Lung (tissue), 12 donors: ENCODE results near the gene PNKP. TPM values are rescaled to one million over a fixed set of nuclear protein-coding genes. Genes with fewer than 3 reads are reported as not detected.

ENCODE experiments used
- ATAC-seq: fragments of 200-7000 bp; cut with Tn5 transposase; one replicate; pipeline ENCODE4 v1.9.1; 2020; ENCODE audit warnings: moderate number of reproducible peaks; ENCODE audit not compliant: insufficient read depth, low FRiP score
- DNase-seq, 3 donors: peaks; one replicate each; pipeline ENCODE4 v3.0.0-alpha.2; 2013 to 2017
- H3K27ac ChIP-seq, 2 donors: one replicate each; pipeline ENCODE4 v1.5.1; 2013; ENCODE audit warnings: mild to moderate bottlenecking in 2 of 2, moderate library complexity in 2 of 2, control low read depth in 1 of 2, inconsistent platforms in 1 of 2, low read depth in 1 of 2, low read length in 1 of 2
- H3K27me3 ChIP-seq, 3 donors: one replicate each; pipeline ENCODE4 v1.5.1; 2013; ENCODE audit warnings: low read length in 2 of 3; ENCODE audit not compliant: control insufficient read depth in 3 of 3, insufficient read depth in 3 of 3
- H3K36me3 ChIP-seq, 4 donors: one replicate each; pipeline ENCODE4 v1.5.1; 2013; ENCODE audit warnings: low read length in 4 of 4, mild to moderate bottlenecking in 1 of 4, moderate library complexity in 1 of 4; ENCODE audit not compliant: control insufficient read depth in 4 of 4, insufficient read depth in 4 of 4
- H3K4me1 ChIP-seq, 5 donors: one replicate each; pipeline ENCODE4 v1.5.1; 2013; ENCODE audit warnings: low read length in 5 of 5, mild to moderate bottlenecking in 2 of 5, moderate library complexity in 1 of 5; ENCODE audit not compliant: control insufficient read depth in 5 of 5, insufficient read depth in 5 of 5
- H3K4me3 ChIP-seq: one replicate; pipeline ENCODE4 v1.5.1; 2013; ENCODE audit warnings: mild to moderate bottlenecking, control low read depth, moderate library complexity
- H3K9ac ChIP-seq, 2 donors: one replicate each; pipeline ENCODE4 v1.5.1; 2013; ENCODE audit warnings: low read length in 2 of 2, control low read depth in 1 of 2; ENCODE audit not compliant: insufficient read depth in 1 of 2
- H3K9me3 ChIP-seq, 4 donors: one replicate each; pipeline ENCODE4 v1.5.1; 2013; ENCODE audit warnings: low read length in 3 of 4, mild to moderate bottlenecking in 1 of 4, moderate library complexity in 1 of 4; ENCODE audit not compliant: control insufficient read depth in 4 of 4, insufficient read depth in 3 of 4
- CTCF ChIP-seq: IDR thresholded peaks from 2 replicates; pipeline ENCODE4 v1.5.1; 2012; ENCODE audit warnings: mild to moderate bottlenecking; ENCODE audit errors: control extremely low read depth, extremely low read depth
- WGBS, 2 donors: extraction: QIAGEN DNeasy Blood & Tissue Kit; methylation state at CpG; one replicate each; pipeline ENCODE4 v1.1.7; 2013; 5-methylcytosine and 5-hydroxymethylcytosine counted together
- polyA plus RNA-seq, 2 donors: library from polyadenylated mRNA; stranded (reverse); fragments of 200-250 nt; gene quantifications; one replicate each; pipeline ENCODE4 v1.2.1, GENCODE V29; 2013
- total RNA-seq, 2 donors: library from RNA; depleted of rRNA in 1 of 2; stranded (reverse); fragments of >200 nt in 1 of 2; gene quantifications; one replicate each; pipeline ENCODE4 v1.2.1, GENCODE V29; 2014 to 2021
- donor health status: control.
- donor health status: control.
- donor health status: Bipolar disorder and iron deficiency.
- donor health status: healthy.
- donor health status: DM: yes; HTN: yes; CAD: no.

PNKP gene
- total and polyA plus RNA-seq, 4 donors: 44.7 to 120 (median 64.2) TPM

GRCh38 chr19:49894879-49895565 lies 27.6 kb upstream of the PNKP start:
- DNase-seq (no peak), ATAC-seq (no peak)
- no peak overlapping the region for H3K27ac ChIP-seq
- H3K9ac ChIP-seq: no peak overlapping the region
- peaks cover 0 to 7% (median 0%) of the 10 kb centered on the region in 3 donors for H3K27me3 ChIP-seq
- H3K36me3 ChIP-seq: no peaks in the 10 kb centered on the region
- no peak overlapping the region for H3K4me3 ChIP-seq
- no peaks in the 10 kb centered on the region for H3K9me3 ChIP-seq
- peaks cover 0 to 11% (median 0%) of the 10 kb centered on the region in 5 donors for H3K4me1 ChIP-seq
- no peak for TF ChIP-seq CTCF
- WGBS, 2 donors: 84 to 89% methylated on average over 17 of the region's 17 CpGs

- Histone ChIP-seq H3K9ac (no peak overlapping the region), H3K27ac (no peak overlapping the region), H3K9me3 (no peaks in the 10 kb centered on the region), H3K27me3 (peaks cover 0 to 7% (median 0%) of the 10 kb centered on the region in 3 donors), H3K36me3 (no peaks in the 10 kb centered on the region), H3K4me1 (peaks cover 0 to 17% (median 0%) of the 10 kb centered on the region in 5 donors), H3K4me3 (no peak overlapping the region)
- no peak for TF ChIP-seq CTCF
- 93 to 97% methylated on average over 18 of the region's 18 CpGs for WGBS, 2 donors
- no peak for ATAC-seq
- DNase-seq: no peak
Observed at GRCh38 chr19:49894011-49894664, 26.8 kb upstream of the PNKP start.

GRCh38 chr19:49892716-49893115 lies 25.3 kb upstream of the PNKP start:
- ATAC-seq: no peak
- Histone ChIP-seq H3K27me3 (peaks cover 0 to 7% (median 0%) of the 10 kb centered on the region in 3 donors), H3K36me3 (peaks cover 0 to 3% (median 1%) of the 10 kb centered on the region in 4 donors), H3K4me1 (peaks cover 0 to 17% (median 0%) of the 10 kb centered on the region in 5 donors), H3K9me3 (no peaks in the 10 kb centered on the region), H3K4me3 (no peak overlapping the region), H3K27ac (no peak overlapping the region), H3K9ac (no peak overlapping the region)
- no peak for TF ChIP-seq CTCF
- 93 to 100% methylated on average over 1 of the region's 1 CpG for WGBS, 2 donors
- no peak for DNase-seq
